GM21390 (cell line): ENCODE results near the gene GALNT17.

Source experiments
- ATAC-seq: cut with Tn5 transposase; IDR thresholded peaks from one replicate; pipeline ENCODE4 v1.9.1; 2021; ENCODE audit not compliant: unreplicated experiment

GALNT17 gene

GRCh38 chr7:71385330-71385729, 253.4 kb downstream of the GALNT17 start:
- no peak for ATAC-seq

- ATAC-seq: no peak
These were observed 254.3 kb downstream of the GALNT17 start for GRCh38 chr7:71386152-71386785.

- ATAC-seq: no peak
These were observed 256.2 kb downstream of the GALNT17 start for GRCh38 chr7:71388181-71388580.

GRCh38 chr7:71389976-71390375, 258.0 kb downstream of the GALNT17 start:
- no peak for ATAC-seq

- no peak for ATAC-seq
These were observed 261.7 kb downstream of the GALNT17 start for GRCh38 chr7:71393661-71394060.

GRCh38 chr7:71402684-71403083, 270.7 kb downstream of the GALNT17 start:
- ATAC-seq: no peak

- no peak for ATAC-seq
These were observed 271.4 kb downstream of the GALNT17 start for GRCh38 chr7:71403202-71403946.

GRCh38 chr7:71404726-71405345, 272.9 kb downstream of the GALNT17 start:
- no peak for ATAC-seq

GRCh38 chr7:71408271-71408670, 276.3 kb downstream of the GALNT17 start:
- no peak for ATAC-seq

GRCh38 chr7:71409550-71410157, 277.7 kb downstream of the GALNT17 start:
- ATAC-seq: no peak

GRCh38 chr7:71411475-71411874, 279.5 kb downstream of the GALNT17 start:
- no peak for ATAC-seq

- ATAC-seq: no peak
These were observed 282.5 kb downstream of the GALNT17 start for GRCh38 chr7:71414490-71414889.

- ATAC-seq: no peak
These were observed 287.8 kb downstream of the GALNT17 start for GRCh38 chr7:71419546-71420337.

GRCh38 chr7:71422104-71422503, 290.2 kb downstream of the GALNT17 start:
- no peak for ATAC-seq

- no peak for ATAC-seq
These were observed 292.5 kb downstream of the GALNT17 start for GRCh38 chr7:71424166-71425035.

- ATAC-seq: no peak
These were observed 297.1 kb downstream of the GALNT17 start for GRCh38 chr7:71429083-71429482.

- no peak for ATAC-seq
These were observed 298.3 kb downstream of the GALNT17 start for GRCh38 chr7:71430246-71430645.

GRCh38 chr7:71439321-71439720, 307.4 kb downstream of the GALNT17 start:
- ATAC-seq: no peak

GRCh38 chr7:71442492-71443190, 310.7 kb downstream of the GALNT17 start:
- ATAC-seq: no peak

GRCh38 chr7:71443191-71443530, 311.2 kb downstream of the GALNT17 start:
- no peak for ATAC-seq
